ENCODE data around the gene NOS1AP.

- TF ChIP-seq EZH2phosphoT487 (IDR thresholded peaks at IDR 0.05; ENCODE audit: borderline replicate concordance, low read length) (no peak), CTCF (IDR thresholded peaks at IDR 0.05; ENCODE audit: low read depth, low read length, poor library complexity, severe bottlenecking) (no peak)
Measured at GRCh38 chr1:162172311-162173102, 103.0 kb downstream of the NOS1AP start.

Measured in DOHH2 (cell line).